SKM-1 treated with dmso at 0.1 percent for 144 hours (cell line): Measurements from ENCODE around the gene SSNA1.

Experiments
- DNase-seq: peaks from one replicate; lab custom pipeline; 2025; ENCODE audit not compliant: unreplicated experiment; lab: John Stamatoyannopoulos, UW

SSNA1 gene

GRCh38 chr9:137199411-137200121, 11.1 kb downstream of the SSNA1 start:
- no peak for DNase-seq

GRCh38 chr9:137200311-137201204, 12.1 kb downstream of the SSNA1 start, which contains the start of gene TPRN:
TPRN (minus strand) TSS chr9:137200741; CDS start chr9:137200711, 30 bp downstream.
- DNase-seq = peak; percentile 99

DNA sequence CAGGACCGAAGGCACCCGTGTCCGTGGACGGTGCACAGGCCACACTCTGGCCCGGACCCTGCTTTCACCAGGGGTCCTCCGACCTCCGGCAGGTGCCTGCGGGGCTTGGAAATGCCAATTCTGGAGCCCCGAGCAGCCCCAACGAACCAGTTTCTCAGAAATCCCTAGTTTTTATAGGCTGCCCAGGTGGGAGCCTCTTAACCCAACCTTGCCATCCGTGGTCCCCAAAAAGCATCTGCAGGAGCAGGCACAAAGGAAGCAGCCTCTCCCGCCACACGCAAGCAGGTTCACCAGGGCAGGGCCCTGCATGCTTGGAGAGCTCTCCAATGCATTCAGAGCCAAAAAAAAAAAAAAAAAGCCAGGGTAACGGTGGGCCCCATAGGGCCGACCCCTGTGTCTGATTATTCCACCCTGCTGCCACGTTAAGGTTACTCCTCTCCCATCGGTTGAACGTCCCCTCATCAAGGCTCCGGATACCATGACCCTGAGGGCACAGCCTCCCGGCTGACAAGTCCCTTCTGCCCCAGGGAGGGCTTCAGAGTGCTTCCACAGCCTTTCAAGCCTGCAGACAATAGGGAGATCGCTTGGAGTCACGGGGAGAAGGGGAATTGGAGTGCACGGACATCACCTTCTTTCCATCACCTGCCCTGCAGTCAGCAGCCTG, 12.9 kb downstream of the SSNA1 start:
- no peak for DNase-seq

DNA sequence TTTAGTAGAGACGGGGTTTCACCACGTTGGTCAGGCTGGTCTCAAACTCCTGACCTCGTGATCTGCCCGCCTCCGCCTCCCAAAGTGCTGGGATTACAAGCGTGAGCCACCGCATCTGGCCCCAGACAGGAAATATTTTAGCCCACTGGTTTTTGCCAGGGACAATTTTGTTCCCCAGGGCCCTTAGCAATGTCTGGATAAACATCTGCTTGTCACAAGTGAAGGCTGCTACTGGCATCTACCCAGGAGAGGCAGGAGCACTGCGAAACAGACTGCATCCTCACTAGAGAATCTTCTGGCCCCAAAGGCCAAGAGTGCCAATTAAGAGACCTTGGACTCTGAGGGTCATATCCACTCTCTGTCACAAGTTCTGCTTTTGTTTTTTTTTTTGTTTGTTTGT, 14.5 kb downstream of the SSNA1 start:
- DNase-seq = no peak

DNA sequence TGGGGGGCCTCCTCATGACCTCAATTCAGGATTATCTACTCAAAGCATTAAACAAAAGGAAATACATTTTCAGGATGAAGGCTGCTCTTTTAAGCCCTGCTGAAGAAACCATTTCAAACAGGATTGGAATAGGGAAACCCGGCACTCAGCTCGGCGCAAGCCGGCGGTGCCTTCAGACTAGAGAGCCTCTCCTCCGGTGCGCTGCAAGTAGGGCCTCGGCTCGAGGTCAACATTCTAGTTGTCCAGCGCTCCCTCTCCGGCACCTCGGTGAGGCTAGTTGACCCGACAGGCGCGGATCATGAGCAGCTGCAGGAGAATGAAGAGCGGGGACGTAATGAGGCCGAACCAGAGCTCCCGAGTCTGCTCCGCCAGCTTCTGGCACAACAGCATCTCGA, 16.3 kb downstream of the SSNA1 start:
- no peak for DNase-seq

GRCh38 chr9:137205126-137206069, 16.9 kb downstream of the SSNA1 start, which contains the start of the genes NDOR1 and TMEM203:
NDOR1 (plus strand) TSS chr9:137205700; CDS start chr9:137205778, 78 bp downstream.
TMEM203 (minus strand) TSS chr9:137205648; CDS start chr9:137205414, 234 bp downstream.
- DNase-seq = peak; percentile 65

DNA sequence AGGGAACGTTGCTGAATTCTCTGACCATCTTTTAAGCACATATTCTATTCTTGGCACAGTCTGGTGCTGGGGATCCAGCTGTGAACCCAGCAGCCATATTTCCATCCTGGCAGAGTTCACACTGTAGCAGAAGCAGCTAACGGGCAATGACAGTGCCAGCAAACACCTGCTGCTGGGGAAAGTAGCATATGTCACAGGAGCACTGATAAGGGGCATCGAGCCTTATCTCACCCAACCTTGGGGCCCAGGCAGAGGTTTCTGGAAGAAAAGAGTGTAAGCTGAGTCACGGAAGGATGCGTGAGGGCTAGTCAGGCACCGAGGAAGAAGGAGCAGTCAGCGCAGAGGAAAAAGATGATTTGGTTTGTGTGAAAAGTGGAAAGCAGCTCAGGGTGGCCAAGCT, 18.1 kb downstream of the SSNA1 start:
- no peak for DNase-seq

- no peak for DNase-seq
These were observed 23.1 kb downstream of the SSNA1 start for GRCh38 chr9:137211532-137211931.

- no peak for DNase-seq
These were observed 24.0 kb downstream of the SSNA1 start for GRCh38 chr9:137212520-137212919.

DNA sequence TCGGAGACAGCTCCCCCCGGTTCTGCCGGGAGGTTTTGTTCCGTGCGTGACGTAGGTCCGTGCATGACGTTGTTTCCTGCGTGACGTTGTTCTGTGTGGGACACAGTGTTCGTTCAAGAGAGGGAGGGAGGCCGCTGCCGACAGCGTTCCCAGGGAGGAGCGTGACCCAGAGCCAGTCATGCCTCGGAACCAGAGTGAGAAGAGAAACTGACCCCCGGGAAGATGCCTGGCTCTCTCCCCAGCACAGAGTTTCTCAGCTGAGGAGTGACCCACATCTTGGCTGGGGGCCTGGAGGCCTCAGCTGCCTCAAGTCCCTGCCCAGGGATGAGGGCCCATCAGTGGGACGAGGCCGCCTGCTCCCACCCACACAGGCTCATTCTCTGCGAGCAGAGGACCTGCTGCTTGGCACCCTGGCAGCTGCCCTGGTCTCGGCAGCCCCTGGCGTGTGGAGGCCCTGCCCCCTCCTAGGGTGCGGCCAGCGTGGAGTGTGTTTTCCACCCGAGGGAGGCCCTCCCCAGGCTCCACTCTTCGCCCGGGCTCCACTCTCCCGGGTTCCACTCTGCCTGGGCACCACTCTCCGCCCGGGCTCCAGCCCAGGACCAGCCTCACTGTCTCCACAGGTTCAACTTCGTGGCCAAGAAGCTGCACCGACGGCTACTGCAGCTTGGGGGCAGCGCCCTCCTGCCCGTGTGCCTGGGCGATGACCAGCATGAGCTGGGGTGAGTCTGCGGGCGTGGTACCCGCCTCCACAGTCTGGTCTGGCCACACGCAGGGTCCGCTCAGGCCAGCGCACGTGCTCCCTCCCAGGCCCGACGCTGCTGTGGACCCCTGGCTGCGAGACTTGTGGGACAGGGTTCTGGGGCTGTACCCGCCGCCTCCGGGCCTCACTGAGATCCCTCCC, 24.9 kb downstream of the SSNA1 start:
- DNase-seq = no peak

DNA sequence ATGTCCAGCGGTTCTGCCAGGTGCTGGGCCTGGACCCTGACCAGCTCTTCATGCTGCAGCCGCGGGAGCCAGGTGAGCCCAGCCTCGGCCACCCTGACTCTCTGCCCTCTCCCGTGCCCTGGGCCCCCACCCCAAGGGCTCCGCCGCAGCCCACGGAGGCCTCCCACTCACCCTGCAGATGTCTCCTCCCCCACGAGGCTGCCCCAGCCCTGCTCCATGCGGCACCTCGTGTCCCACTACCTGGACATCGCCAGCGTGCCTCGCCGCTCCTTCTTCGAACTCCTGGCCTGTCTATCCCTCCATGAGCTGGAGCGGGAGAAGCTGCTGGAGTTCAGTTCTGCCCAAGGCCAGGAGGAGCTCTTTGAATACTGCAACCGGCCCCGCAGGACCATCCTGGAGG, 26.1 kb downstream of the SSNA1 start:
- no peak for DNase-seq

DNA sequence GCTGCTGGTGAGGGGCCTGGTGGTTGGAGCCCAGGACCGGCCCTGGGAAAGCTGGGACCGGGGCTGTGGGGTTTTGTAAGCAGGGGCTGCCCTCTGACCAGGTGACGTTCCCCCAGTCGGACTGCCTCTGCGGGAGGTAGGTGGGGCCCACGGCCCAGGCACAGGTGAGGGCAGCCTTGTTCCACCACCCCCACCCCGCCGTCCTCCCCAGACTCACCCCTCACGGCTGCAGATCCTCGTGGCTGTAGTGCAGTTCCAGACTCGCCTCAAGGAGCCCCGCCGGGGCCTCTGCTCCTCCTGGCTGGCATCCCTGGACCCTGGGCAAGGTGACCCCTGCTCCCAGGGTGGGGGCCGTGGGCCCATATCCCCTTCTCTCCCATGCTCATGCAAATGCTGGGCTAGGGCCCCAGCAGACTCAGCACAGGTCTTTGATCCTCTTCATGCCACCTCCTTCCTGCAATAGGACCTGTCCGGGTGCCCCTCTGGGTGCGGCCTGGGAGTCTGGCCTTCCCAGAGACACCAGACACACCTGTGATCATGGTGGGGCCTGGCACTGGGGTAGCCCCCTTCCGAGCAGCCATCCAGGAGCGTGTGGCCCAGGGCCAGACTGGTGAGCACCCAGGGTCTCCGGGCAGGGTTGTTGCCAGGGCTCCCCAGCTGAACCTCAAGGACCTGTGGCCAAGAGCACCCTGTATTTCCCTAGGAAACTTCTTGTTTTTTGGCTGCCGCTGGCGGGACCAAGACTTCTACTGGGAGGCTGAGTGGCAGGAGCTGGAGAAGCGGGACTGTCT, 26.9 kb downstream of the SSNA1 start:
- DNase-seq = no peak

- DNase-seq = no peak
These were observed 27.9 kb downstream of the SSNA1 start for GRCh38 chr9:137216188-137216965.

GRCh38 chr9:137217276-137218211, 29.1 kb downstream of the SSNA1 start:
- no peak for DNase-seq

DNA sequence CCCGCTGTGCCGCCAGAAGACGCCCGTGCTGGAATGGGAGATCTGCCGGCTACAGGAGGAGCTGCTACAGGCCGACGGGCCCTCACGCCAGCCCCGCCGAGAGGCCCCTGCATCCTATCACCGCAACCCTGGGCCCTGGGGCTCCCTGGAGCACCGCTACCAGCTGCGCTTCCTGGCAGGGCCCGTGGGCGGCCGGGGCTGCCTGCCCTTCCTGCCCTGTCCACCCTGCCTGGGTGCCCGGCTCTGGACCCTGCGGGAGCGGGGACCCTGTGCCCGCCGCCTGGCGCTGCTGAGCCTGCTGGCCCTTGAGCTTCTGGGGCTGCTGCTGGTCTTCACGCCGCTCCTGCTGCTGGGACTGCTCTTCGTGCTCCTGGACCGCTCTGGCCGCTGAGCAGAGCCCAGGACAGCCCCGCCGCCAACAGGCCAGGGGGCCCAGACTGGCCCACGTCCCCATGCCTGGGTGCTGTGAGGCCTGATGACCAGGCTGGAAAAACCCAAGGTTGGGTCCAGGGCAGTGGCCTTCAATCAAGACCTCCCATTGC, 29.8 kb downstream of the SSNA1 start:
- no peak for DNase-seq

DNA sequence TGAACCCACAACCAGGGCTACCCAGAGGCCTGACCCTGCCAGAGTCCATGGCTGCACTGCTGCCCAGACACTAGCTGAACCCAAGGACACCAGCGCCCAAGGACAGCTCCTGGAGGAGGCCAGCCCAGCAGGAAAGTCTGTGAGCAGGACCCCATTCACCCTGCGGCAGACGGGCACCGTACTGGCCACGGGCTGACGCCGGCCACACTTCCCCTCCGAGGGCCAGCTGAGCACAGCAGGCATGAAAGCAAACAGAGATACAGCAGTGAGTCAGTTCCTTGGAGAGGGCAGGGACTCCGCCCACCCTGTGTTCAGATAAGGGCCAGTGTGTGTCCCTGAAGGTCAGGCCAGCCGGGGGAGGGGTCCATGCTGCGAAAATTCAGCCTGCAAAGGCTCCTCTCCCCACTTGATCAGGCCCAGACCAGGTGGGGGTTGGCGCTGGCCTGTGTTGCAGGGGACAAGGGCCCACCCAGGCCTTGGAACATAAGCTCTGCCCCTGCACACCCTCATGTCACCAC, 30.3 kb downstream of the SSNA1 start:
- no peak for DNase-seq
